Stimulated activated effector memory CD8-positive, alpha-beta T cell treated with anti-CD3 and anti-CD28 coated beads, Interleukin-12 subunit alpha, Interleukin-12 subunit beta, amount 100 ng/mL, for 72 hours (primary cell): ENCODE data around the gene SLC20A1.
"Not testable (repeated sequence)": the region's sequence is repeated elsewhere in the genome, so short reads cannot be mapped to it uniquely, and the experiment has no call there.

Experiments
- ATAC-seq: fragments of 150-1000 bp; cut with Tn5 transposase; 2 replicates; pipeline ENCODE4 v1.10.0; 2021
- DNase-seq, 2 donors: peaks; one replicate each; pipeline ENCODE4 v3.0.0; 2021 to 2022; ENCODE audit warnings: low spot score in 2 of 2
- H3K27ac Mint-ChIP-seq: one replicate; pipeline ENCODE4 v1.8.0; 2022; ENCODE audit warnings: mild to moderate bottlenecking, mixed read lengths
- H3K36me3 Mint-ChIP-seq: one replicate; pipeline ENCODE4 v1.8.0; 2022; ENCODE audit warnings: mild to moderate bottlenecking, mixed read lengths
- H3K4me1 Mint-ChIP-seq: one replicate; pipeline ENCODE4 v1.8.0; 2022; ENCODE audit warnings: mixed read lengths
- H3K4me3 Mint-ChIP-seq: one replicate; pipeline ENCODE4 v1.8.0; 2022; ENCODE audit warnings: mild to moderate bottlenecking, mixed read lengths
- H3K9me3 Mint-ChIP-seq: one replicate; pipeline ENCODE4 v1.8.0; 2022; ENCODE audit warnings: mixed read lengths

Gene SLC20A1

GRCh38 chr2:112694182-112694581, 48.4 kb downstream of the SLC20A1 start:
- no peak overlapping the region for H3K27ac Mint-ChIP-seq
- no peak overlapping the region for H3K4me3 Mint-ChIP-seq
- peaks cover 8% of the 10 kb centered on the region for H3K36me3 Mint-ChIP-seq
- no peaks in the 10 kb centered on the region for H3K9me3 Mint-ChIP-seq
- DNase-seq (no peak), ATAC-seq (no peak)
- peaks cover 34% of the 10 kb centered on the region for H3K4me1 Mint-ChIP-seq

GRCh38 chr2:112698834-112699515, 53.2 kb downstream of the SLC20A1 start:
- no peaks in the 10 kb centered on the region for H3K4me1 Mint-ChIP-seq
- no peak overlapping the region for H3K4me3 Mint-ChIP-seq
- ATAC-seq: no peak
- no peaks in the 10 kb centered on the region for H3K9me3 Mint-ChIP-seq
- H3K27ac Mint-ChIP-seq: no peak overlapping the region
- no peak for DNase-seq
- no peaks in the 10 kb centered on the region for H3K36me3 Mint-ChIP-seq

GRCh38 chr2:112699984-112700667, 54.4 kb downstream of the SLC20A1 start:
- Mint-ChIP-seq H3K9me3 (no peaks in the 10 kb centered on the region), H3K4me3 (no peak overlapping the region), H3K4me1 (peaks cover 7% of the 10 kb centered on the region), H3K27ac (no peak overlapping the region), H3K36me3 (no peaks in the 10 kb centered on the region)
- DNase-seq (no peak), ATAC-seq (no peak)

- Mint-ChIP-seq H3K27ac (no peak overlapping the region), H3K4me3 (no peak overlapping the region), H3K9me3 (no peaks in the 10 kb centered on the region), H3K4me1 (peaks cover 16% of the 10 kb centered on the region), H3K36me3 (no peaks in the 10 kb centered on the region)
- DNase-seq (no peak), ATAC-seq (no peak)
Measured at GRCh38 chr2:112701052-112701451, 55.3 kb downstream of the SLC20A1 start.

GRCh38 chr2:112703684-112704083, 57.9 kb downstream of the SLC20A1 start:
- H3K4me3 Mint-ChIP-seq: no peak overlapping the region
- no peak for ATAC-seq
- peaks cover 43% of the 10 kb centered on the region for H3K4me1 Mint-ChIP-seq

GRCh38 chr2:112705575-112705974, 59.8 kb downstream of the SLC20A1 start:
- Mint-ChIP-seq H3K9me3 (no peaks in the 10 kb centered on the region), H3K27ac (no peak overlapping the region), H3K4me3 (no peak overlapping the region), H3K36me3 (no peaks in the 10 kb centered on the region), H3K4me1 (peaks cover 59% of the 10 kb centered on the region)
- ATAC-seq (no peak), DNase-seq (no peak)

More at GRCh38 chr2:112703684-112704083, 57.9 kb downstream of the SLC20A1 start:
- H3K27ac Mint-ChIP-seq: no peak overlapping the region
- H3K9me3 Mint-ChIP-seq: no peaks in the 10 kb centered on the region
- no peaks in the 10 kb centered on the region for H3K36me3 Mint-ChIP-seq
- DNase-seq: no peak

- Mint-ChIP-seq H3K4me3 (peak overlapping the region; percentile 56), H3K9me3 (no peaks in the 10 kb centered on the region), H3K4me1 (peaks cover 66% of the 10 kb centered on the region), H3K27ac (peak overlapping the region; percentile 80), H3K36me3 (no peaks in the 10 kb centered on the region)
- ATAC-seq (peak; percentile 99), DNase-seq (peak; percentile 42 to 74)
Measured at GRCh38 chr2:112706170-112706664, 60.5 kb downstream of the SLC20A1 start.

- not testable (repeated sequence) for ATAC-seq, H3K9me3 Mint-ChIP-seq, H3K36me3 Mint-ChIP-seq, DNase-seq, H3K27ac Mint-ChIP-seq, H3K4me3 Mint-ChIP-seq
- H3K4me1 Mint-ChIP-seq: peaks cover 68% of the 10 kb centered on the region
Measured at GRCh38 chr2:112706947-112707346, 61.2 kb downstream of the SLC20A1 start.

GRCh38 chr2:112708968-112709367, 63.2 kb downstream of the SLC20A1 start:
- DNase-seq: no peak
- Mint-ChIP-seq H3K4me3 (peak overlapping the region; percentile 43), H3K36me3 (no peaks in the 10 kb centered on the region), H3K9me3 (no peaks in the 10 kb centered on the region), H3K27ac (peak overlapping the region; percentile 84), H3K4me1 (peaks cover 85% of the 10 kb centered on the region)
- ATAC-seq: no peak

GRCh38 chr2:112709703-112710102, 64.0 kb downstream of the SLC20A1 start:
- H3K4me1 Mint-ChIP-seq: peaks cover 81% of the 10 kb centered on the region
- no peak for DNase-seq

GRCh38 chr2:112710956-112711750, 65.4 kb downstream of the SLC20A1 start:
- H3K9me3 Mint-ChIP-seq: no peaks in the 10 kb centered on the region
- peak overlapping the region; percentile 26 for H3K27ac Mint-ChIP-seq
- H3K36me3 Mint-ChIP-seq: no peaks in the 10 kb centered on the region
- H3K4me3 Mint-ChIP-seq: no peak overlapping the region
- ATAC-seq: no peak
- peaks cover 68% of the 10 kb centered on the region for H3K4me1 Mint-ChIP-seq
- no peak for DNase-seq

More at GRCh38 chr2:112709703-112710102, 64.0 kb downstream of the SLC20A1 start:
- Mint-ChIP-seq H3K27ac (peak overlapping the region; percentile 84), H3K9me3 (no peaks in the 10 kb centered on the region), H3K4me3 (no peak overlapping the region), H3K36me3 (no peaks in the 10 kb centered on the region)
- no peak for ATAC-seq

- Mint-ChIP-seq H3K4me3 (no peak overlapping the region), H3K4me1 (peaks cover 54% of the 10 kb centered on the region), H3K9me3 (no peaks in the 10 kb centered on the region), H3K27ac (peak overlapping the region; percentile 89), H3K36me3 (no peaks in the 10 kb centered on the region)
- DNase-seq: peak in 1 of 2 donors; percentile 44
- ATAC-seq: no peak
Measured at GRCh38 chr2:112712465-112712864, 66.7 kb downstream of the SLC20A1 start.

GRCh38 chr2:112712903-112713584, 67.3 kb downstream of the SLC20A1 start:
- DNase-seq (peak in 1 of 2 donors; percentile 44), ATAC-seq (peak; percentile 91)
- Mint-ChIP-seq H3K36me3 (no peaks in the 10 kb centered on the region), H3K4me3 (peak overlapping the region; percentile 13), H3K9me3 (no peaks in the 10 kb centered on the region), H3K27ac (peak overlapping the region; percentile 89), H3K4me1 (peaks cover 49% of the 10 kb centered on the region)
